Inferior parietal cortex (tissue), 1 donor: ENCODE results near the gene ZNF350.
"Not testable (repeated sequence)": the region's sequence is repeated elsewhere in the genome, so short reads cannot be mapped to it uniquely, and the experiment has no call there.

Experiments used
- DNase-seq: peaks from one replicate; pipeline ENCODE4 v3.0.0-alpha.2; 2016; ENCODE audit errors: extremely low spot score

Gene ZNF350

DNA sequence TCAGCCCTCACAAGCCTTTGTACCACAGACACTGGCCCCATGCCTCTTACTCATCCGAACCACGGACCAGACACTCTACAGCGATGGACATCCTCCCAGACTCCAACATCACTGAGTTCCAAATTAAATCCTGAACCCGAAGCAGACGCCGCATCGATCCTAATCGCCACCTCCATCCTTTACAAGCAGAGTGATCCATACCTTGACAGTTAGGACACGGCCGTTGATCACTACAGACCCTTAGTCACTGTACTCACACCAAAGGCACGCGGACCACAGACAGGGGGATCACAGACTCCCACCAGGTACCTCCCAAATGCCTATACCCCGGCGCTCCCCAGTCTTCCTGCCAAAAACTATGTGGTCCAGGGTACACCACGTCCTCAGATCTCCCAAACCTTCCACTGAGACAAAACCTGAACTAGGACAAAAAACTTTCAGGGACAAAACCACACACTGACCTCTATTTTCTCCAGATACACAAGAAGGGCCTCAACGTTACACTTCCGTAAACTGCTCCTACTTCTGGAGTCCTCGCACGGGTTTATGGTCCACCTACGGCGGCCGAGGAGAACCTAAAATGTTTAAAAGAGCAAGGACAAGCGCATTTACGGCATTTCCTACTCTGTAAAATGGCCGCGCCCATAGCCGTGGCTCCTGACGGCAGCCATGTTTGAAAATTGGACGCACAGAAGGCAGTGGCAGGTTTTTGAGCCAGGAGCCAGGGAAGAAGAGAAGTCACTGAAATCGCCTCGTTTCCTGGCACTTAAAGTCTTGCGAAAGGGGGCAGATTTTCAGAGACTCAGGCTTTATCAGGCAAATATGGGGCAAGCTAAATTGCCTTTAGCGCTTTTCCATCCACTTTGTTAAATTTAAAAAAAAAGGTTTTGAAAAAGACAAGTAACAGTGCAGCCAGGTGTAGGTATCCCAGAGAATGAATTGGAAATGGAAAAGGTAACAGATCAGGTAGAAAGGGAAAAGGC, at the start of gene ZNF350:
Gene ZNF350, minus strand, starts transcription at position 532 of the 983 bp plus-strand sequence. CDS start 12,480 bp downstream, outside the sequence.
- peak; percentile 99 for DNase-seq

- DNase-seq, result no peak
These were observed 47.5 kb upstream of the ZNF350 start for GRCh38 chr19:52034051-52034728.

DNA sequence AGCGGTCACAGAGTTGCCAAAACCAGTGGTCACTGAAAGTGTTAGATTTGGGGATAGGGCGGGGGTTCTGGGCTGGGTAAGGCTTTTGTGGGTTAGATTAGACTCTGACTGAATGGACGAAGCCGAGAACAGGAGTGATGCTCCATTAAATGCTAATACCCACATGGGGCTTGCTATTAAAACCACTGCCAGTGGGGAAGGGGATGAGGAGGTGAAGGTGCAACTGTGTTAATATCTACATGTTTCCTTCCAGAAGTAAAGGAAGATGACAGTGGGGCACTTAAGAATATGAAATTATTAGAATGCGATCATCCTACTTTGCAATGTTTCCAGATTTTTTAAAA, 42.1 kb upstream of the ZNF350 start:
- no peak for DNase-seq

- peak; percentile 88 for DNase-seq
These were observed 41.6 kb upstream of the ZNF350 start, which contains the start of gene ZNF614 for GRCh38 chr19:52028027-52028779. ZNF614 (minus strand) TSS chr19:52028379; CDS start chr19:52025745, 2,634 bp downstream.

DNA sequence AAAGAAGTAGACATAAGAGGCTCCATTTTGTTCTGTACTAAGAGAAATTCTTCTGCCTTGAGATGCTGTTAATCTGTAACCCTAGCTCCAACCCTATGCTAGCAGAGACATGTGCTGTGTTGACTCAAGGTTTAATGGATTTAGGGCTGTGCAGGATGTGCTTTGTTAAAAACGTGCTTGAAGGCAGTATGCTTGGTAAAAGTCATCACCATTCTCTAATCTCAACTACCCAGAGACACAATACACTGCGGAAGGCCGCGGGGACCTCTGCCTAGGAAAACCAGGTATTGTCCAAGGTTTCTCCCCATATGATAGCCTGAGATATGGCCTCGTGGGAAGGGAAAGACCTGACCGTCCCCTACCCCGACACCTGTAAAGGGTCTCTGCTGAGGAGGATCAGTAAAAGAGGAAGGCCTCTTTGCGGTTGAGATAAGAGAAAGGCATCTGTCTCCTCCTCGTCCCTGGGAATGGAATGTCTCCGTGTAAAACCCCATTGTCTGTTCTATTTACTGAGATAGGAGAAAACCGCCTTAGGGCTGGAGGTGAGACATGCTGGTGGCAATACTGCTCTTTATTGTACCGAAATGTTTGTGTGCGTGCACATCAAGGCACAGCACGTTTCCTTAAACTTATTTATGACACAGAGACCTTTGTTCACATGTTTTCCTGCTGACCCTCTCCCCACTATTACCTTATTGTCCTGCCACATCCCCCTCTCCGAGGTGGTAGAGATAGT, 39.8 kb upstream of the ZNF350 start:
- DNase-seq, result not testable (repeated sequence)

GRCh38 chr19:52024478-52024877, 37.8 kb upstream of the ZNF350 start:
- not testable (repeated sequence) for DNase-seq

- DNase-seq, result no peak
These were observed 35.6 kb upstream of the ZNF350 start for GRCh38 chr19:52022193-52022592.

DNA sequence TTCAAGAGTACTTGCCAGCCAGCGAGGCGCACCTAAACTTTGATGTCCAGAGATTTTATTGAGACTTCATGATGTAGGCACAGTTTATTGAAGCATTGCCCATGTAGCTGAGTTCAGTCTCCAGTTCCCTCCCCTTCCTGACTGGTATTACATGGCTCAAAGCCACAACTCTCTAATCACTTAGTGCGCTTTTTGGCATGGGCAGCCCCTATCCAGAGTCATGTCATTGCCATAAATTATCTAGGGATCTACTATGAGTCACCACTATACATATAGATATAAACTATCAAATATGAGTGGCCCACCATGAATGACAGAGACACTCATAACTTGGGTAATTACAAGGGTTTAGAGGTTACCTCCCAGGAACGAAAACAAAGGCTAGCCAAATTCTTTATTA, 33.9 kb upstream of the ZNF350 start:
- no peak for DNase-seq

DNA sequence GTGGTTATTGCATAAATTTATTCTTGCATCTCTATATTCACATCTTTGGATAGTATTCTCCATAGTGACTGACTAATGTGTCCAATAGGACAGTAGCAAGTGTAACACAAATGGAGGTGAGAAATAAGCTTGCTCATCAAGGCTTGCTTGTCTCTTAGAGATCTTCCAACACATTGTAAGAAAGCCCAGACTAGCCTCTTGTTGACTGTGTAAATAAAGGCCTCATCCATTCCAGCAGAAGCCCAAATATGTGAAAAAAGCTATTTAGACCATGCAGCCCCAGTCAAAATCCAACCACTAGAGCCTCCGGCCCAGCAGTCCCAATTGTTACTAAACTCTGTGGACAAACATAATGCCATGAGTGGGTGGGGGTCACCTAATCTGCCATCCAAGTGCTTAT, 24.0 kb upstream of the ZNF350 start:
- DNase-seq, result no peak

DNA sequence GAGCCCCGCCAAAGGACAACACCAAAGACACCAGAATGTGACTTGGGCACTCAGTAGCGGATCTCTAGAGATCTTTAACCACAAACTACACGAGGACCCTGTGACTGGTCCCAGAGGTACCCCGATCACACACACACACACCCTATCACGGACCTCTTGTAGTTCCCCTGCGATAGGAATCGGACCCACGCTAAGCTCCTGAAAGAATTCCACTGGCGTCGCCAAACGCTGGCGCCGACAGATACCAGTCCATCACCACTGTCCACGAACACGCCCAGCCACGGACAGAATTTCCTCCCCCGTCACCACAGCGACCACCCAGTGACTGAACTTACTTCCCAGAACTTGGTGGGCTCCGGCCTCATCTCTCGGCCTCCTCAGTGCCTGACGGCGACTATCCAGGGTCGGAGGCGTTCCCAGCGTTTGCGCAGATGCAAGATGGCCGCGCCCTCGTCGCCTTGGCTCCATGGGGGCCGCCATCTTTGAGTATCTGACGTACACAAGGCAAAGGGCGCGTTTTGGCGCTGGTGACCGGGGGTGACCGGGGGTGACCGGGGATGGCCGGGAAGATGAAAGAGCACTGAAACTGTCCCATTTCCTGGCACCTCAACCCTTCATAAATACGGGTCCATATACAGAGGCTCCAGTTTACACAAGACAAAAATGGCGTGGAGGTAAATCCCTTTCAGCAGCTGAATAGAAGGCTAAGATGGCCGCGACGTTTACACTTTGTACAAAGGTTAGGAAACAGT, 21.3 kb upstream of the ZNF350 start, which contains the start of gene ZNF615:
Gene ZNF615, minus strand, starts transcription at position 406 of the 752 bp plus-strand sequence. CDS start 4,500 bp downstream, outside the sequence.
- DNase-seq, result peak; percentile 95

DNA sequence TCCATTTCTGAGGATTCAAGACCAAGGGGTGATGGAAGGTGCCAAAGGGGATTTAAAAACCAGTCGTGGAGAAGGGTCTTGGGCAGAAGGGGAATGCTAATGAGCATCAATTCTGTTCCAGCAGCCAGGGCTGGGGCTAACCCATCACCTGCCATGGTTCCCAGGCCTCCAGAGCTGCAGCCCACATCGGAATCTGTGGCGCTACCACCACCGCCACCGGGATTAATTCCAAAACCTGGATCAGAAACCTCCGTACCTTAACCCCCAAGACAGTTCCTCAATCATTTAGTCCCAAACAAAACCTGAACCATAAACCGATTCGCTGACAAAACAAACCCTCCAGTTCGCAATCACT, 20.8 kb upstream of the ZNF350 start:
- DNase-seq, result peak; percentile 22

- DNase-seq, result no peak
These were observed 7.5 kb upstream of the ZNF350 start for GRCh38 chr19:51994048-51994644.

GRCh38 chr19:51993422-51993821, 6.8 kb upstream of the ZNF350 start:
- no peak for DNase-seq

DNA sequence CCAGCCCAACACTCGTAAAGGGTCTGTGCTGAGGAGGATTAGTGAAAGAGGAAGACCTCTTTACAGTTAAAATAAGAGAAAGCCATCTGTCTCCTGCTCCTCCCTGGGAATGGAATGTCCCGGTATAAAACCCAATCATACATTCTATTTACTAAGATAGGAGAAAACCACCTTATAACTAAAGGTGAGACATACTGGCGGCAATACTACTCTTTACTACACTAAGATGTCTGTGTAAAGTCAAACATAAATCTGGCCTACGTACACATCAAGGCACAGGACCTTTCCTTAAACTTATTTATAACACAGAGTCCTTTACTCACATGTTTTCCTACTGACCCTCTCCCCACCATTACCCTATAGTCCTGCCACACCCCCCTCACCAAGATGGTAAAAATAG, 3.3 kb downstream of the ZNF350 start:
- DNase-seq, result no peak

DNA sequence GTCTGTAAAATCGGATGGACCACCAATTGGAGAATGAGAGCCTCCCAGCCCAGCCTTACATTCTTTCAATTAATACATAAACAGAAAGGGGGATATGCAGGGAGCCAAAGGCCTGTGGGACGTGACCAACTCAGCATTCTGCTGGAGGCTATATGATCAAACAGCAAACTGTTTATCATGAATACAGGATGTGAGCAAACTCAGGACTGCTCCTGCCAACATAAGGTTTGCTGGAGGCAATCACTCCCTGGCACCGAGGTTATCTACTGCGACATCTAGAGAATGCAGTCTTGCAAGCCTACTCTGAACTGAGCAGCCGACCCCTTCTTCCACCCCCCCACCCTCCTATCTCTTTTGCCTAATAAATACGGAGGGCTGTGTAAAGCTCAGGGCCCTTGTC, 5.7 kb downstream of the ZNF350 start:
- DNase-seq, result not testable (repeated sequence)

DNA sequence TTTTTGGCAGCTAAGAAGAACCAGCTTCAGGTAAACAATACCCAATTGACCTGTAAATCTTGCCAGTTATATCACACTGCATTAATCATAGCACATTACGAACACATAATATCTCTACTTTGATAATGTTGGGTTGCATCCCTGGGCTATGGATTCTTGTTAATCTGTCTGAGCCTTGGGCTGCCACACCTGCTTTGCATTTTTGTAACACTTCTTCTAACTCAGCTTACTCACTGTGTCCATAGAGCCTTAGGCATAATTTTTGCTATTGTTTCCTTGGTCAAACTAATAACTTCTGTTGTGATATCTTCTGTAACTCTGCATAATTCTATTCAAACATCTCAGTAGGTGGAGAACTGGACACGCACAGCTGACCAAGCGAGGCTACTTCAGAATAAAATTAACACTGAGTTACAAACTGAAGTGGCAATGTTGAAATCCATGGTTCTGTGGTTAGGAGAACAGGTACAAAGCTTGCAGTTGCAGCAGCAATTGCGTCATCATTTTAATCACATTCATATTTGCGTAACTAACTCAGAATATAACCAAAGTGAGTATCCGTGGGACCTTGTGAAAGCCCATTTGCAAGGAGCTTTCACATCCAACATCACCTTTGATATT, 6.4 kb downstream of the ZNF350 start:
- no peak for DNase-seq

GRCh38 chr19:51978882-51979281, 7.8 kb downstream of the ZNF350 start:
- DNase-seq, result no peak

GRCh38 chr19:51977346-51977745, 9.3 kb downstream of the ZNF350 start:
- DNase-seq, result no peak

GRCh38 chr19:51976852-51977251, 9.8 kb downstream of the ZNF350 start:
- no peak for DNase-seq

DNA sequence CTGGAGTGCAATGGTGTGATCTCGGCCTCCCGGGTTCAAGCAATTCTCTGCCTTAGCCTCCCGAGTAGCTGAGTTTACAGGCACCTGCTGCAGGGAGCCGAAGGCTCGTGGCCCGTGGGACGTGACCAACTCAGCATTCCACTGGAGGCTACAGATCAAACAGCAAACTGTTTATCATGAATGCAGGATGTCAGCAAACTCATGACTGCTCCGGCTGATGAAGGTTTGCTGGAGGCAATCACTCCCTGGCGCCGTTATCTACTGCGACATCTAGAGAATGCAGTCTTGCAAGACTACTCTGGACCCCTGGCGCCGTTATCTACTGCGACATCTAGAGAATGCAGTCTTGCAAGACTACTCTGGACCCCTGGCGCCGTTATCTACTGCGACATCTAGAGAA, 10.9 kb downstream of the ZNF350 start:
- not testable (repeated sequence) for DNase-seq
